HepG2 (cell line): ENCODE results near the gene TPST2. TPM values are rescaled to one million over a fixed set of nuclear protein-coding genes. Genes with fewer than 3 reads are reported as not detected.

Experiments
- ARNT2 ChIP-seq: sonication (generic); formaldehyde crosslinking; IDR thresholded peaks from 2 replicates; pipeline ENCODE4 v1.8.0; 2022; ENCODE audit warnings: mild to moderate bottlenecking, low read depth, missing genetic modification reagents, moderate library complexity
- CCDC6 ChIP-seq: sonication (generic); formaldehyde crosslinking; IDR thresholded peaks from 2 replicates; pipeline ENCODE4 v1.8.1; 2022; ENCODE audit warnings: mild to moderate bottlenecking, missing genetic modification reagents, moderate library complexity
- DNMT3B ChIP-seq: conservative IDR thresholded peaks from 2 replicates; pipeline ENCODE4 v1.6.1; 2016; ENCODE audit warnings: missing biosample characterization, control low read depth
- ELF3 ChIP-seq: IDR thresholded peaks from 2 replicates; pipeline ENCODE4 v1.6.1; 2016; ENCODE audit warnings: missing genetic modification reagents, missing compliant biosample characterization
- KMT2A ChIP-seq: sonication (generic); formaldehyde crosslinking; IDR thresholded peaks from 2 replicates; pipeline ENCODE4 v1.4.0; 2020; ENCODE audit warnings: missing genetic modification reagents
- MAX ChIP-seq: IDR thresholded peaks from 2 replicates; pipeline ENCODE4 v1.6.1; 2012; ENCODE audit warnings: inconsistent platforms
- MBNL3 ChIP-seq: fragments of 250-450 bp; sonication (Bioruptor Pico); conservative IDR thresholded peaks from 2 replicates; pipeline ENCODE4 v1.8.0; 2022; ENCODE audit warnings: mild to moderate bottlenecking, inconsistent platforms
- RBFOX2 ChIP-seq: fragments of 200-400 bp; formaldehyde crosslinking; IDR thresholded peaks from 2 replicates; pipeline ENCODE4 v1.6.1; 2017; ENCODE audit warnings: low read depth, mild to moderate bottlenecking, low read length
- TBX2 ChIP-seq: sonication (generic); formaldehyde crosslinking; IDR thresholded peaks from 2 replicates; pipeline ENCODE4 v1.5.0; 2020; ENCODE audit warnings: missing genetic modification reagents, mild to moderate bottlenecking, borderline replicate concordance
- TRAFD1 ChIP-seq: sonication (generic); formaldehyde crosslinking; IDR thresholded peaks from 2 replicates; pipeline ENCODE4 v1.5.1; 2020; ENCODE audit warnings: missing genetic modification reagents, mild to moderate bottlenecking, borderline replicate concordance
- ZBTB42 ChIP-seq: sonication (generic); formaldehyde crosslinking; IDR thresholded peaks from 2 replicates; pipeline ENCODE4 v1.5.0; 2020; ENCODE audit warnings: mild to moderate bottlenecking, missing genetic modification reagents
- ZNF121 ChIP-seq: sonication (generic); formaldehyde crosslinking; IDR thresholded peaks from 2 replicates; pipeline ENCODE4 v1.5.0; 2020; ENCODE audit warnings: mild to moderate bottlenecking, missing genetic modification reagents
- ZNF160 ChIP-seq: sonication (generic); formaldehyde crosslinking; IDR thresholded peaks from 2 replicates; pipeline ENCODE4 v1.8.0; 2022; ENCODE audit warnings: mild to moderate bottlenecking, inconsistent platforms, missing genetic modification reagents
- ZNF235 ChIP-seq: sonication (generic); formaldehyde crosslinking; IDR thresholded peaks from 2 replicates; pipeline ENCODE4 v1.8.1; 2023; ENCODE audit warnings: mild to moderate bottlenecking, missing genetic modification reagents, borderline replicate concordance
- ZNF652 ChIP-seq: IDR thresholded peaks from 2 replicates; pipeline ENCODE4 v1.6.1; 2016; ENCODE audit warnings: low read depth, borderline replicate concordance
- ZNF761 ChIP-seq: sonication (generic); formaldehyde crosslinking; conservative IDR thresholded peaks from 2 replicates; pipeline ENCODE4 v1.4.0; 2020; ENCODE audit warnings: mild to moderate bottlenecking, missing genetic modification reagents
- polyA plus RNA-seq, 8 experiments: library from polyadenylated mRNA; depleted of rRNA in 3 of 8; stranded (reverse) in 7 of 8; unstranded in 1 of 8; fragments of >200 nt; fragmentation: Illumina TruSeq in 4 of 8; extraction: Trizol in 4 of 8; gene quantifications; 2 replicates each; pipeline versions ENCODE4 v1.2.1 to v1.2.3, GENCODE V29; 2011 to 2016; ENCODE audit warnings: low read depth in 4 of 8, missing spikeins in 1 of 8, mixed read lengths in 1 of 8; ENCODE audit not compliant: insufficient read depth in 1 of 8
- total RNA-seq, 5 experiments: library from RNA; depleted of rRNA; stranded (reverse); fragments of >200 nt; fragmentation: Illumina TruSeq; extraction: Trizol; gene quantifications; 2 replicates each; pipeline ENCODE4 v1.2.3, GENCODE V29; 2016; ENCODE audit warnings: low read depth in 1 of 5

TPST2 gene
- total and polyA plus RNA-seq, 2 of the 13 experiments (the other 11 are each of a cell fraction or from before 2014, with no cell fraction given): 15.2 to 23.8 TPM

- TF ChIP-seq CCDC6 (CRISPR knock-in tag): no peak
- TF ChIP-seq ZBTB42 (CRISPR knock-in tag): no peak
- no peak for TF ChIP-seq MAX
- no peak for TF ChIP-seq TBX2 (CRISPR knock-in tag)
- TF ChIP-seq TRAFD1 (CRISPR knock-in tag): no peak
- 0 out of 2 replicates have a peak, but pooled peaks have one; percentile 53 for TF ChIP-seq KMT2A (CRISPR knock-in tag)
- no peak for TF ChIP-seq ZNF160 (CRISPR knock-in tag)
- TF ChIP-seq ARNT2: 0 out of 2 replicates have a peak, but pooled peaks have one; percentile 12
- no peak for TF ChIP-seq ZNF761 (CRISPR knock-in tag)
- TF ChIP-seq ZNF235 (CRISPR knock-in tag): no peak
- no peak for TF ChIP-seq ZNF652 (CRISPR knock-in tag)
- TF ChIP-seq ELF3: no peak
- TF ChIP-seq DNMT3B (CRISPR knock-in tag): no peak
- TF ChIP-seq ZNF121 (CRISPR knock-in tag): peak; percentile 33
- no peak for TF ChIP-seq MBNL3 (CRISPR knock-in tag)
- TF ChIP-seq RBFOX2: no peak
Observed at GRCh38 chr22:26588729-26589366, 1.1 kb downstream of the TPST2 start (continued).
